HepG2 (cell line): Measurements from ENCODE around the gene LRRC3C. TPM values are rescaled to one million over a fixed set of nuclear protein-coding genes. Genes with fewer than 3 reads are reported as not detected.

ENCODE experiments used
- BCL3 ChIP-seq: sonication (generic); formaldehyde crosslinking; IDR thresholded peaks from 2 replicates; pipeline ENCODE4 v1.5.1; 2020; ENCODE audit warnings: mild to moderate bottlenecking, missing genetic modification reagents, moderate library complexity
- DNMT1 ChIP-seq: sonication (generic); formaldehyde crosslinking; IDR thresholded peaks from 2 replicates; pipeline ENCODE4 v1.5.1; 2020; ENCODE audit warnings: mild to moderate bottlenecking, missing genetic modification reagents
- ESRRA ChIP-seq: sonication (generic); formaldehyde crosslinking; IDR thresholded peaks from 2 replicates; pipeline ENCODE4 v1.5.1; 2020; ENCODE audit warnings: mild to moderate bottlenecking, low read depth, missing genetic modification reagents
- GABPA ChIP-seq, 2 experiments: IDR thresholded peaks; 2 replicates each; pipeline ENCODE4 v1.6.1; 2011 to 2016; ENCODE audit warnings: low read depth in 2 of 2, low read length in 1 of 2, missing biosample characterization in 1 of 2, missing genetic modification characterization in 1 of 2
- GPN1 ChIP-seq: sonication (generic); formaldehyde crosslinking; IDR thresholded peaks from 2 replicates; pipeline ENCODE4 v1.5.1; 2020; ENCODE audit warnings: missing genetic modification reagents, borderline replicate concordance
- HDAC1 ChIP-seq: sonication (generic); formaldehyde crosslinking; IDR thresholded peaks from 2 replicates; pipeline ENCODE4 v1.5.1; 2020; ENCODE audit warnings: mild to moderate bottlenecking, missing genetic modification reagents
- PLRG1 ChIP-seq: fragments of 450-650 bp; conservative IDR thresholded peaks from 2 replicates; pipeline ENCODE4 v1.6.1; 2016
- PPARG ChIP-seq: conservative IDR thresholded peaks from 2 replicates; pipeline ENCODE4 v1.6.1; 2016; ENCODE audit warnings: missing biosample characterization, missing genetic modification reagents
- SALL2 ChIP-seq: sonication (generic); formaldehyde crosslinking; IDR thresholded peaks from 2 replicates; pipeline ENCODE4 v1.8.1; 2023; ENCODE audit warnings: mild to moderate bottlenecking, missing genetic modification reagents, inconsistent platforms
- SOX5 ChIP-seq: IDR thresholded peaks from 2 replicates; pipeline ENCODE4 v1.6.1; 2016; ENCODE audit warnings: borderline replicate concordance
- SRY ChIP-seq: sonication (generic); formaldehyde crosslinking; IDR thresholded peaks from 2 replicates; pipeline ENCODE4 v1.8.0; 2022; ENCODE audit warnings: mild to moderate bottlenecking, missing genetic modification reagents
- TEF ChIP-seq: sonication (generic); formaldehyde crosslinking; IDR thresholded peaks from 2 replicates; pipeline ENCODE4 v1.5.0; 2020; ENCODE audit warnings: missing genetic modification reagents
- ZBTB49 ChIP-seq: sonication (generic); formaldehyde crosslinking; IDR thresholded peaks from 2 replicates; pipeline ENCODE4 v1.4.0; 2020; ENCODE audit warnings: missing genetic modification reagents, borderline replicate concordance
- ZFX ChIP-seq: sonication (generic); formaldehyde crosslinking; IDR thresholded peaks from 2 replicates; pipeline ENCODE4 v1.4.0; 2020; ENCODE audit warnings: mild to moderate bottlenecking, low read depth, missing genetic modification reagents, moderate library complexity
- ZNF121 ChIP-seq: sonication (generic); formaldehyde crosslinking; IDR thresholded peaks from 2 replicates; pipeline ENCODE4 v1.5.0; 2020; ENCODE audit warnings: mild to moderate bottlenecking, missing genetic modification reagents
- ZNF160 ChIP-seq: sonication (generic); formaldehyde crosslinking; IDR thresholded peaks from 2 replicates; pipeline ENCODE4 v1.8.0; 2022; ENCODE audit warnings: mild to moderate bottlenecking, inconsistent platforms, missing genetic modification reagents
- ZNF562 ChIP-seq: sonication (generic); formaldehyde crosslinking; IDR thresholded peaks from 2 replicates; pipeline ENCODE4 v1.8.0; 2022; ENCODE audit warnings: missing genetic modification reagents, borderline replicate concordance
- ZNF567 ChIP-seq: sonication (generic); formaldehyde crosslinking; IDR thresholded peaks from 2 replicates; pipeline ENCODE4 v1.8.1; 2023; ENCODE audit warnings: mild to moderate bottlenecking, missing genetic modification reagents, borderline replicate concordance
- ZNF574 ChIP-seq: sonication (generic); formaldehyde crosslinking; IDR thresholded peaks from 2 replicates; pipeline ENCODE4 v1.4.0; 2020; ENCODE audit warnings: missing genetic modification reagents
- ZNF749 ChIP-seq: sonication (generic); formaldehyde crosslinking; IDR thresholded peaks from 2 replicates; pipeline ENCODE4 v1.8.0; 2022; ENCODE audit warnings: mild to moderate bottlenecking, missing genetic modification reagents, moderate library complexity, borderline replicate concordance
- ZNF75D ChIP-seq: sonication (generic); formaldehyde crosslinking; IDR thresholded peaks from 2 replicates; pipeline ENCODE4 v1.8.1; 2023; ENCODE audit warnings: missing genetic modification reagents, mild to moderate bottlenecking, borderline replicate concordance
- ZNF83 ChIP-seq: sonication (generic); formaldehyde crosslinking; IDR thresholded peaks from 2 replicates; pipeline ENCODE4 v1.4.0; 2020; ENCODE audit warnings: missing genetic modification reagents, mild to moderate bottlenecking, borderline replicate concordance
- polyA plus RNA-seq, 8 experiments: library from polyadenylated mRNA; depleted of rRNA in 3 of 8; stranded (reverse) in 7 of 8; unstranded in 1 of 8; fragments of >200 nt; fragmentation: Illumina TruSeq in 4 of 8; extraction: Trizol in 4 of 8; gene quantifications; 2 replicates each; pipeline versions ENCODE4 v1.2.1 to v1.2.3, GENCODE V29; 2011 to 2016; ENCODE audit warnings: low read depth in 4 of 8, missing spikeins in 1 of 8, mixed read lengths in 1 of 8; ENCODE audit not compliant: insufficient read depth in 1 of 8
- total RNA-seq, 5 experiments: library from RNA; depleted of rRNA; stranded (reverse); fragments of >200 nt; fragmentation: Illumina TruSeq; extraction: Trizol; gene quantifications; 2 replicates each; pipeline ENCODE4 v1.2.3, GENCODE V29; 2016; ENCODE audit warnings: low read depth in 1 of 5

Gene LRRC3C
- total and polyA plus RNA-seq, 2 of the 13 experiments (the other 11 are each of a cell fraction or from before 2014, with no cell fraction given): 0.17 TPM; not detected in 1

DNA sequence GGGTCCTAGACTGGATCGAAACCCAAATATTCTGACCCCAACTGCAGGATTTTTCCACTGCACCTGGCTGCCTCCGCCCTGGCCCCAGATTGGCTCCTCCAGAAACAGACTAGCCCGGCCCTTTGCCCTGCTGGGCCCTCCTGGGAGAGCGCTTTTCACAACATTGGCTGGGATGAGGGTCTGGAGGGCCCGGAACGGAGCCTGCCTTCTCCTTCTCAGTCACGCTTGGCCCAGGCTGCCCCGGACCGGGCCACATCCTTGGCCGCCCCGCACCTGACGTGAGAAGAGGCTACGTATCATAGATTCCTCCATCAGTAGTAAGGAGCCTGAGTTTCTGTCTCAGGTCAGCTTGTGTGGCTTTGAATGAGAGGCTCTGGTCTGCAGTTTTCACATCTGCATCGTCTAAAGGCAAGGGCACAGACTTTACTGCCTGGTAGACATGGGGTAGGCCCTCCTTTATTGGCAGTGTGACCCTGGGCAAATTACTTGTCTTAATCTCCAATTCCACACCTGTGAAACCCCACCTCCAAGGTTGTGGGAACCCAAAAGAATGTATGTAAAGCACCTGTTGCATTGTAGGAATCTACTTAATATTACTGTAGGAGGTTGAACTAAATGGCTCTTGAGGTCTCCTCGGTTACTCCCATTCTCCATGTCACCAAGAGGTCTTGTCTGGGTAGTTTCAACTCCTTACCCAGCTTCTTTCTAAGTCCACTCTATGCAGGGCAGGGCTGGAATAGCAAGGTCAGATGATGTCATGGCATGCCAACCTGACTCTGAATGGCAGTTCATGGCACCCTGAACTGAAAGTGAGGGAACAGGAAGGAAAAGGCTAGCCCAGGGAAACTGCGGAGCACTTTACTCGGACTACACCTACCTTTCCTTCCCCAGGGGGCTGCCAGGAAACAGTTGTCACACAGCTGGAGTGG, 661 bp downstream of the LRRC3C start (continued):
- TF ChIP-seq SRY: no peak; the same call in 1 of the 2 replicates
- no peak for TF ChIP-seq ZNF749 (CRISPR knock-in tag)
- TF ChIP-seq ESRRA (CRISPR knock-in tag): no peak
- TF ChIP-seq PLRG1: no peak
- 0 out of 2 replicates have a peak, but pooled peaks have one; percentile 50 for TF ChIP-seq ZNF83
- peak; percentile 66; the same call in 1 of the 2 replicates for TF ChIP-seq ZNF567
- no peak for TF ChIP-seq HDAC1 (CRISPR knock-in tag)
- no peak for TF ChIP-seq GPN1
- no peak for TF ChIP-seq SOX5 (CRISPR knock-in tag)
- TF ChIP-seq ZNF121 (CRISPR knock-in tag): no peak
- no peak; the same call in 1 of the 2 replicates for TF ChIP-seq PPARG (CRISPR knock-in tag)
- TF ChIP-seq BCL3 (CRISPR knock-in tag): no peak; the same call in 1 of the 2 replicates
- no peak for TF ChIP-seq ZNF574 (CRISPR knock-in tag)
- no peak for TF ChIP-seq DNMT1 (CRISPR knock-in tag)
- TF ChIP-seq ZFX (CRISPR knock-in tag): peak; percentile 82
- TF ChIP-seq GABPA (IDR thresholded peaks at IDR 0.05; ENCODE audit: low read depth, low read length): no peak
- no peak for TF ChIP-seq GABPA (CRISPR knock-in tag; IDR thresholded peaks at IDR 0.05; ENCODE audit: low read depth)
- TF ChIP-seq SALL2: no peak
- TF ChIP-seq ZBTB49 (CRISPR knock-in tag): no peak
- TF ChIP-seq TEF: no peak
- TF ChIP-seq ZNF562 (CRISPR knock-in tag): no peak
- no peak for TF ChIP-seq ZNF160 (CRISPR knock-in tag)
- TF ChIP-seq ZNF75D (CRISPR knock-in tag): 0 out of 2 replicates have a peak, but pooled peaks have one; percentile 50
